Fibroblast of skin of left quadriceps (primary cell): Measurements from ENCODE around the gene FAM217B.

ENCODE experiments used
- DNase-seq, 2 experiments: peaks; one replicate each; pipeline ENCODE4 v3.0.0-alpha.2; 2013; ENCODE audit warnings: low read depth in 2 of 2

The FAM217B gene, protein sequence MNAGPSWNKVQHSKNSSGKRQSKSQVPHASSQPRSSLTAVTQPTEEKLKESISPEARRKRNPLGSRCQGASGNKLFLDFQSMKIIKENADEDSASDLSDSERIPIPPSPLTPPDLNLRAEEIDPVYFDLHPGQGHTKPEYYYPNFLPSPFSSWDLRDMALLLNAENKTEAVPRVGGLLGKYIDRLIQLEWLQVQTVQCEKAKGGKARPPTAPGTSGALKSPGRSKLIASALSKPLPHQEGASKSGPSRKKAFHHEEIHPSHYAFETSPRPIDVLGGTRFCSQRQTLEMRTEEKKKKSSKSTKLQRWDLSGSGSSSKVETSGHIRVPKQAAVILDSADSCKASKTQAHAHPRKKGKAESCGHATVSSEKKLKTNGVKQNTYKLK

DNA sequence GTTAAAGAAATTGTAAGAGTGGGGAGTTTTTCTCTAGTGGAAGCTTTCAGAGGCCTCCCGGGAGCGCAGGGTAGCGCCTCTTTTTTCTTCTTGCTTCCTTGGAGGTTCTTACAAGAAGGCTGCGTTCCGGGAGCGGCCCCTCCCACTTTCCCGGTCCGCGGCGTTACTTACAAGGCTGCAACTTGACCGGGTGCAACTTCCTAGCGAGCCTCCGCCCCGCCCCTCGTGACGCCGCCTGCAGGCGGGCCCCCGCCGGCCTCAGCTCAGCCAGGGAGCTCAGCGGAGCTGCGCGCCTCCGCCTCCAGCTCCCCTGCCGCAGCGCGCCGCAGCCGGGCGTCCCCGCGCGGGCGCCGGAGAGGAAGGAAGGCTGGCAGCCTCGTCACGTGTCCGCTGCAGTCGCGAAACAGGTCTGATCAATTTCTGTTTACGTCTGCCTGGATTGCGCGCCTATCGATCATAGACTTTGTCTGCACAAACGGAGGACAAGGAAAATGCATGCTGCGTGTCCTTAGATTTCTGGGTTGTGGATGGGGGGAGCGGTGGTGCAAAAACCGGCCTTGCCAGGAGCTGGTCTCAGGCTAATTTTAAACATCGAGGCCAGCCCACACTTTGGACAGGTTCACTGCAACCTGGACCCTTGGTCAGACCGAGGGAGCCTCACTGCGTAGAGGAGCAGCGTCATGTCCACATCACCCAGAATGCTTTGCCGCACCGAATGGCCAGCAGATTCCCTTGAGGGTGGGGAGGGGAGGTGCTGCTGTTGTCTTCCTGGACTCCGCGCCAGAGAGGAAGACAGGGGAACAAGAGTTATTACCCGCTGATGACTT is at the start of gene FAM217B, which contains the start of gene PPP1R3D:
Gene FAM217B, plus strand, starts transcription at position 261 of the 827 bp plus-strand sequence. CDS start 3,555 bp downstream, outside the sequence.
Gene PPP1R3D, minus strand, starts transcription at position 177 of the 827 bp plus-strand sequence. CDS start 374 bp downstream, outside the sequence.
- peak; percentile 91 to 92 for DNase-seq

DNA sequence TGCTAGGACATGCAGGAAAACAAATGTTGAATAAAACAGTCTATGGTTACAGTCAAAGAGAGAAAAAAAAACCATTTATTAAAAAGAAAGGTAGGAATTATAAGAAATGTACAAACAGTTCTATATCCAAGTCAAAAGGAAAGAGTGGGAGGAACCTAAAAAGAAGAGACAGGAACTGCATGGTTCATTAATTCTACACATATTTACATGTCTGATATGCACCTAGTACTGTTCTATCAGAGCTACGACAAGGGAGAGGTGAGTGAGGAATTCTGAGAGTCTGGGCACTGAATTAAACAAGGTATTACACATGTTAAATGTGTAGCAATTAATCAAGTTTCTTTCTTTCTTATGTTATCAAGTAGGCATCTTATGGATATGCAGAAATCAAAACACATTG is 48.6 kb upstream of the FAM217B start:
- no peak for DNase-seq

DNA sequence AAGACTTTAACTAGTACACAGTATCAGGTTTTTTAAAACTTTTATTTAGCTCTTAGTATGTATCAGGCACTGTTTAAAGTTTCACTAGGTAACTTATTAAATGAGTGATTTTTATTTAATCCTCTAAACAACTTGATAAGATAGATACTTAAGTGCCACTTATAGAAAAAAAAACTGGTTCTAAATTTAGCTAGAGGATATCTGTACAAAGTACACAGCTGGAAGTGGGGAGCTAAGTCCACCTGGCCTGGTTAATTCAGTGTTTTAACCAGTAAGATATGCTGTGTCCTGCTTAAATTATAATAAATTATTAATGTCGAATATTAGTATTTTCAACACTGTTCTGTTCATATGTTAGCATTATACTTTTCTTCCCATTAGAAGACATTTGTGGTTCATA is 44.3 kb upstream of the FAM217B start:
- no peak for DNase-seq

DNA sequence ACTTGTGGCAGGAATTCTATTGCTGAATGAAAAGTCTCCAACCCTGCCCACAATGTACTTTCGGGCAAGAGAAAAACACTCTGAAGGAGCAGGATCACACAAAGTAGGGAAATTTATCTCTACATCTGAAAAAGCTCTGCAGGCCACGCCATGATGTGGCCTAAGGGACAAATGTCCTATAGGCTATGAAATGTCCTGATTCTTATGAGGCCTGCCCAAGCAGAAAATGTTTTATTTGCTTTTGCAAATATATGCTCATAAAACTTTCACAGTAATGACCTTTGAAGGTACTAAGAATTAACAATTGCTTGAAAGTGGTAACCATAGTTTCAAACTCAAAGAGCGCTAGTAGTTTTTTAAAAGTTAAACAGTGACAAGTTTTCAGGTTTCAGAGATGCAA is 37.7 kb upstream of the FAM217B start:
- DNase-seq = no peak

DNA sequence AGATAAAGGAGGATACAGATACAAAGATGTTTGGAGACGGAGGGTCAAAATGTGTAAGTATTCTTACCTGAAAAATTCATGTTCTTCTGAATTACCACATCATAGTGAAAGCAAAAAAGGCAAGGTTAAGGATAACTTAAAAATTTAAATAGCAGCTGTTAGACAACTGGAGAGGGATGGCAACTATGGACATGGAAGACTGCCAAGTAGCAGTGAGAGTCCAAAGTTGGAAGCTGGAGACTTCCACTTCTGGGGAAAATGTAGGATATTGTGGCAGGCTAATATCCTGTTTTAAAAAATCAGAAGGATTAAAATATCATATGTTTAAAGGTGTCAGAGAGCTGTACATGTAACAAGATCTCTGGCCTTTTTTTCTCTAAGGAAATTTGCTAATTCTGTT is 36.6 kb upstream of the FAM217B start:
- DNase-seq = no peak

DNA sequence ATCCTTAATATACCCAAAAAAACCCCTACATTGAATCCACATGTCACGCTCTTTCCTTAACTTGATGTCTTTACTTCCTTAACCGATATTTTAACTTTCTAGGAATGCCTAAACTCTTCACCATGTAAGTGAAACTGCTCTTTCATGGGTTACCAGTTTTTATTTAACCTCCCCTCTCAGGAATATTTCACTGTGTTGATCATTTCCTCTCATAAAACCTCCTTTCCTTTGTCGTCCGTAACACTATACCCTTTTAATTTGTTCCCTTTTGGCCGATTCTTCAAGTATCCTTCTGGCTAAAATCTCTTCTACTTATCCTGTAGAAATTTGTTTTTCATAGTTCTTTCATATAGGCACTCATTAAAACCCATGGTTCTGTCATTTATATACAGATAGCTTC is 31.3 kb upstream of the FAM217B start:
- no peak for DNase-seq

DNA sequence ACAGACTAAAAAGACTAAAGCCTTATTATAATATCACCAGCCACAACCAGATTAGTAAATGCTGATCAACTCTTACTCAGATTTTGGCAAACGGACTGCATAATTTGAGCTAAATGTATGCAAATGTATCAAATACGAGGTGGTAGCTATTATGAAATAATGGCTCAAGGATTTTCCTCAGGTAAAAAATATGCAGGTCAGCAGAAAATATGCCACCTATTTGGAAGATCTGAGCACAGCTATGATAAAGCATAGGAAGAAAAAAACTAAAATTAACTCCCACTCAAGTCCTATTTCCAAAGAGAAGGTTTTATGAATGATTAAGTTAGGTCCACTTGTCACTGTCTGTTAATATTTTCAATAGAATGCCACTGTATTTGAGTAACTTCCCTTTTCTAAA is 29.1 kb upstream of the FAM217B start:
- no peak for DNase-seq

DNA sequence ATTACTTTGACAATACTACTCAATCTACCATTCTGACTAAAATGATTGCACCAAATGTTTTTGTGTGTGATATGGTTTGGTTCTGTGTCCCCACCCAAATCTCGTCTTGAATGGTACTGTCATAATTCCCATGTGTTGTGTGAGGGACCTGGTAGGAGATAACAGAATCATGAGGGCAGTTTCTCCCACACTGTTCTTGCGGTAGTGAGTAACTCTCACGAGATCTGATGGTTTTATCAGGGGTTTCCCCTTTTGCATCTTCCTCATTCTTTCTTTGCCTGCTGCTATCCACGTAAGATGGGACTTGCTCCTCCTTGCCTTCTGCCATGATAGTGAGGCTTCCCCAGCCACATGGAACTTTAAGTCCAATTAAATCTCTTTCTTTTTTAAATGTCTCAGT is 27.6 kb upstream of the FAM217B start:
- no peak for DNase-seq

DNA sequence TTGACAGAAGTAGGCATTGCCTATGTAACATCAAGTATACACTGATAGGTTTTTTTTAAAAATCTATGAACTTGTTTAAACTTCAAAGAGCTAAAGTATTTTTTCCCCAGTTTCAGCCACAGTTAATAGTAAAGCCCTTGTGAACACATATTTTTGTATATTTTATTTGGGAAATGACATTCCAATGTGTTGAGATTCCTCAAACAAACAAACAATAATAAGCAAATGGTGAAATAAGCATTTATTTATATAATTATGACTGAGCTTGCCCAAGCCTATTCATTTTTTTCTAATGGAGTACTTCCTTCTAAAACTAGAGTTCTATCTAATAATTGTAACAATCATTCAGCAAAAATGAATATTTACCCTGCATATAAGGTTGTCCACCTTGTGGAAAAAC is 19.2 kb upstream of the FAM217B start:
- no peak for DNase-seq

DNA sequence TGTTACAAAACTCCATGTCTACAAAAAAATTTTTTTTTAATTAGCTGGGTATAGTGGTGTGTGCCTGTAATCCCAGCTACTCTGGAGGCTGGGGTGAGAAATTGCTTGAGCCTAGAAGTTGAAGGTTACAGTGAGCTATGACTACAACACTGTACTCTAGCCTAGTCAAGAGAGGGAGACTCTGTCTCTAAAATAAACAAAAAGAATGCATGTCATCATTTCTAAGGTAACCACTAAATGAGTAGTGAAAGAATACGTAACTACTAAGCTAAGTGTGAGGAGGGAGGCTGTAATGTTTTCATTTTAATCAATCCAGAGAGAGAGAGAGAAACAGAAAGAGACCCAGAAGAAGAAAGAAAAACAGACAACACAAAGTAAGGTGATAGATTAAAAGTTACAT is 16.7 kb upstream of the FAM217B start:
- no peak for DNase-seq

DNA sequence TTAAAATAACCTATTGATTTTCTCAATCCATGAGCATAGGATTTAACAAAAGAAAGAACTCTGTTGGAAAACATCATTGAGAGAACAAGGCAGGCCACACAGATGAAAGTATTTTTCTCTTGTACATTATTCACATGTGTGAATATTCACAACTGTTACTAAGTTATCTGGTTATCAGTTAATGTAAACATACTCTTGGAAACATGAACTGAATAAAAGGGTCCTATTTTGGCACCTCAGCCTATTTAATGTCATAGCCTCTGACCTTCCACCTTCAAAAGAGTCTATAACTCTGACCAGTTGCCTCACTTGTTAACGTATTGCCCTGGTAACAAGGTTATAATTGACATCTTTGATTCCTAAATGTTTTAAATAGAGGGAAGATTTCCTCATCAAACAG is 14.8 kb upstream of the FAM217B start:
- DNase-seq = no peak

DNA sequence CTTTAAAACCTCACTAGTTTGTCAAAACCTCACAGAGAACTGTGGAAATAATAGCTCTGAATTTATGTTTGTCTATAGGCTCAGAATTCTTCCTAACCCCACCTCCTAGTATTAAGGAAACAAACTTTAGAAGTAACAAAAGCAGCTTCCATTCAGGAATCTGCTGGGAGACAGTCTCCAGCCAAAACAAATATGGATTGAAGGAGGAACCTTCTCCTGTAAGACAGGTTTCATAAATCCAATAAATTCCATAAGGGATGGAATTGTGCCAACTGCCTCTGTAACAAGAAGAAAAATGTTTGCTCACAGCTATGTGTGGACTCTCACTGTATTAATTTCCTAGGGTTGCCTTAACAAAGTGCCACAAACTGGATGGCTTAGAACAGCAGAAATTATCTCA is 14.3 kb upstream of the FAM217B start:
- no peak for DNase-seq

DNA sequence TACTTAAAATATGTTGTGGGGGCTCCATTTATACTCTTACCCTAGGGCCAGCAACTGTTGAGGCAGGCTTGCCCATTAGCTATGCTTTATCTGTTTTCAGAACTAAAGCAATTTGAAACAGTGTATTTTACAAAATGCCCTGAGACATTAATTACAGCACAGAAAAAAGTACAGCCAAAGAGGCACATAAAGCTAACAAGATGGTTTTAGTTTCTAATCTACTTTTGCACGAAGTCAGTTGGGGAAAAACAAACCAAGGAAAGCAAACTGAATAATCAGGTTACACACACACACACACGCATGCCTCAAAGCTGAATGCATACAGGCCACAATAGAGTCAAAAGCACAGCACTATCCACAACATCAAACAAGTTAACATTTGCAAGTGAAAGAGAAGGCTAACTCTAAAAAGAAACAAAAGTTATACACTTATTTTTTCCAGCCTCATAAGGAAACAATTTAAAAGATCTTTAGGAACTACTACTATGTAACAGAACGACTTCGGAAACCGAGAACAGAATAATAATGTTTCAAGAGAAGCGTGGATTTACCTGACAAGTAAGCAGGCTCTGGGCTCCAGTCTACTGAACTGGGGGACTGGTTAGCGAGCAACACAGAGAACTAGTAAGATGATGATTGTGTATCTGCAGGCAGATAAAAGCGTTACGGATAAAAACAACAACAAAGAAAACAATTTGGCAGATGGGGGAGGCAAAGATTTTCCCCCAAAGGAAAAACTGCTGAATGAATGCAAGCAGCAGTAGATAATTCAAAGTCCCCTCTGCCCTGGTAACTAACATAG is 8.5 kb upstream of the FAM217B start:
- DNase-seq = no peak

DNA sequence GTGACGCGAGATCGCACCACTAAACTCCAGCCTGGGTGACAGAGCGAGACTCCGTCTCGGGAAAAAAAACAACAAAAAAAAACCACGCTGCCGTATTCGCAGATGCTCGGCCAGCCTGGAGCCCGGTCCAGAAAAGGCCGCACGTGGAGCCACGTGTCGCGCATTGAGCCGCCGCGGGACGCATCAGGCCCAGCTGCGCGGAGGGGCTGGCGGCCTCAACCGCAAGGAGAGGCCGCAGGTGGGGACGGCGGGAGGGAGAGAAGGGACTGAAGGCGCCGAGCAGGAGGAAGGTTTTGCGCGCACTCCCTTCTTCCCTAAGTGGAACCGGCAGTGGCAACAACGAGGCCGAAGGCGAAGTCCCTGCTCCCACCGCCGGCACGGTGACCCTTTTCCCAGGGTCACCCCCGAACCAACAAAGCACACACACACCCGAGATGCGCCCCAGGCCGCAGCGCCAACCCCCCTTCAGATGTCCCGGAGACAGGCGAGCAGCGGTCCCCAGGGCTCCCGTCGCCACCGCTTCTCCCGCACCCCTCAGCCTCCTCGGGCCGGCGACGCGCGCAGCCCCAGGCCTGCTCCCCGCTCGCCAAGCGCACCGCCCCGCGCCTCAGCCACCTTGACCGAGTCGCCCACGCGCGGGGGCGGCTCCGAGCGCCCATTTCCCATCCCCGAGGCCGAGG is 7.4 kb upstream of the FAM217B start:
- no peak for DNase-seq

DNA sequence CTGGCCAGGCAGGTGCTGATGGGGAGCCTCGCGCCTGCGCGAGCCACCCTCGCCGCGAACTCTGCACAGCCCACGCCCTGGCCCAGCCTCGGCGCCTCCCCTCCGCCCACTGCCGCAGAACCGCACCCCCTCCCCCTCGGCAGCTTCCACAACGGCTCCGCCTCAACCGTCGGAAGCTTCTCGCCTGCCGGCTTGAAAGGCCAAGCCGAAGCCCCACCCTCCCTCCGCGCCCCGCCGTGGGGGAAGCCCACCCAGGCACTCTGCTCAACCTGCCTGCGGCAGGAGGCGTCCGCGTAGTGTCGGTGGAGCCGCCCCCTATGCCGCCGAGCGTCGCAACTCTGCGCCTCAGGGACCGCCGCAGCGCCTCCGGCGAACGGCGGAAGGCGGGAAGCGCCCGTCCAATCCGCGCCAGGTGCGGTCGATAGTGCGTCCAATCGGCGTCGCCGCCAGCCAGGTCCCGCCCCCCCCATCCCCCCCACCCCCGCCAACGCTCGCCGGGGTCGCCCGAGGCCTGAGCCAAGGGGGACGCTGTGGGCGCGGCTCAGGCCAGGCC is 6.8 kb upstream of the FAM217B start, which contains the start of gene SYCP2:
Gene SYCP2, minus strand, starts transcription at position 342 of the 553 bp plus-strand sequence. CDS start 11,224 bp downstream, outside the sequence.
- peak in 1 of 2 experiments; percentile 21 for DNase-seq

DNA sequence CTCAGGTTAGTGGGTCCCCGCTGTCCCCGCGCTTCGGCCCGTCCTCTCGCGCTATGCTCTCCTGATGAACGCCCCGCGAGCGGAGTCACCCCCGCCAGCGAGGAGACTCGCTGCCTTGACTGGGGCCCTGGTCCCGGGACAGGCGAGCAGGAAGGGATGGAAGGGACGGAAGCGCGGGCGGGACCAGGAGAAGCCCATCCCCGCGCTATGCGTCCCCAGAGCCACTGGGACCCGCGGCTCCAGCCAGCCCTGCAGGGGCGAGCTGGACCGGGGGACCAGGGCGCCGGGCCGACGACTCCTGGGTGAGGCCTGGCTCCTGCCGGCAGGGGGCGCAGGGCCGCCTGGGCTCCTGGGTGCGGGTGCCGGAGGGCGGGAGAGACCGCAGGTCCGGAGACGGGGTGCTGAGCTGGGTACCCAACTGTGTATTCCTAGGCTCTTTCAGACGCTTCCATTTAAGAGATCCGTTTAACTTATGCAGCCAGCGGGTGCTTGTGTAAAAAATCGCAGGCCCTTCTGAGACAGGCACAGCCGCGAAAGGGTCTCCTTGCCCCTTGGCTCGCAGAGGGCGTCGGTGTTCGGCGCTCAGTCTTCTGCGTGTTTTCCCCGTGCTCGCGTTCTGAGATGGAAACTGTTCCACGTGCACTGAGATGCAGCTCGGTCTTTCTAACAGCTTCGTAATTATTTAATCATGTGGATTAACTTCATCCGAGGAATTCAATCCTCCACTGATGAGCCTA is 6.2 kb upstream of the FAM217B start:
- DNase-seq = peak; percentile 36

DNA sequence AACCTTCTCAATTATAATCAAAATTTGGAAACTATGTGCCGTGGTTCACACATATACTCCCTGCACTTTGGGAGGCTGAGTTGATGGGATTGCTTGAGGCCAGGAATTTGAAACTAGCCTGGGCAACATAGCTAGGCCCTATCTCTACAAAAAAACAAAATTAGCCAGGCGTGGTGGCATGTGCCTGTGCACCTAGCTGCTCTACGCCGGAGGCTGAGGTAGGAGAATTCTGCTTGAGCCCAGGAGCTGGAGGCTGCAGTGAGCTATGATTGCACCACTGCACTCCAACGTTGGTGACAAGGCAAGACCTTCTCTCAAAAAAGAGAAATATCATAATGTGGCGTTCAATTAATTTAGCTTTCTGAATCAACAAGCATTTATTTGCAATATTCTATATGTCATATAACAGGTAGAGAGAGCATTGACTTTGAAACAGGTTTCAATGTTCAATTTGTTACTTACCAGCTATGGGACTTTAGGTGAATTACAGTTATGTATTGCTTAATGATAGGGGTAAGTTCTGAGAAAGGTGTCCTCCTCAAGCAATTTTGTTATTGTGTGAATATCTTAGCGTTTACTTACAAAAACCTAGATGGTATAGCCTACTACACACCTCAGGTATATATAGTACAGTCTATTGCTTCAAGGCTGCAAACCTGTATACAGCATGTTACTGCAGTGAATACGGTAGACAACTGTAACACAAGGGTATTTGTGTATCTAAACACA is 4.6 kb upstream of the FAM217B start:
- no peak for DNase-seq

DNA sequence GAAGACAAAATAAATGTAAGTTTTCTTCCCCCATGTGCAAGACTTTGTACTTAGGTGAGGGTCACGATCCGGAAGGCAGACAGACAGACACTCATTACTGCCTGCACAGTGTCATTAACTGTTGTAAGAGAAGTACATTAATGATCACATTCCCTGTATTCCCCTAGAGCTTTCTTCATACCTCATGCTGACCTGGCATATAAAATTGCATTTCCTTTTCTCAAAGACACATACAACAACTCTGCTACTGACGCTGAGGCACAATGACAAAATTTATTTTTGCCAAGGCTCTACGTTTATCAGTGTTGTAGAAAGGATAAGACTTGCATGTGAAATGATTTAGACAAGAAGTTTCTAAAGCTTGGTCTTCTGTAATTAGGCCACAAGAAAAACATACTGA is 3.8 kb upstream of the FAM217B start:
- no peak for DNase-seq

DNA sequence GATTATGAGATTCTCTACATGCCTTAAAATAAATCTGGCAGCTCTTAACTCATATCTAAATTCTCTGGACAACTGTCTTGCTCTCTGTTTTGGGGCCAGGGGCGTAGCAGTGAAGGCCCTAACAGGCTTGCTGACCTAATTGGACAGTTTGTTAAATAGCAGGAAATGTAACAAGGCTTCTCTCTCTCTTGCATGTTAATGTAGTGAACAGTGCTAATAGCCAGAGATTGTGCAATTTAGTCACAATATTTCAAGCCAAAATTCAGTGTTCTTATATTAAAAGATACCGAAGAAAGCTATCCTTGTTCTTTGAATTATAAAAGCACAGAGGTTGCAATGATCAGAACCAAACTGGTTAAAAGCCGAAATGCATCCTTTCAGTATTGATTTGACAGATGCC is 3.0 kb upstream of the FAM217B start:
- DNase-seq = no peak

DNA sequence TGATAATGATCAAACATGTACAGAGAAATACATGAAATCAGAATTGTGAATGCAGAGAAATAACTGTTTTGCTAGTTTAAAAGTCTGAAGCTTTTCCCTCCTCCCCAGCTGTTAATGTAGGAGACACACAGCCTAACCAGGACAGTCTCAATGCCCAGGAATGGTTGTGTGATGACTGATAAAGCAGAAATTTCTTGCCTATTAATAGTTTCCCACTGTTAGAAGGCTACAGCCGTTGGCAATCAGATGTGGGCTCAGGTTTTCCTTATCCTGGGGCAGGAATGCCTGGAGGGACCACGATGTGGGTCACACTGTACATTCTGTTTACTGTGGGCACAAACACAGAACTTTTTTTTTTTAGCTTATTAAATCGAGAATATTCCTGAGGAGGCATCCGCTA is 2.0 kb upstream of the FAM217B start:
- DNase-seq = peak in 1 of 2 experiments; percentile 29
